Esophagus muscularis mucosa (tissue), 4 donors: Measurements from ENCODE around the gene SLC25A25.

Experiments used
- EP300 ChIP-seq: sonication (generic); formaldehyde crosslinking; IDR thresholded peaks from one replicate; pipeline ENCODE4 v1.6.1; 2017; ENCODE audit warnings: antibody characterized with exemption
- POLR2A ChIP-seq: fragments of 450-650 bp; IDR thresholded peaks from one replicate; pipeline ENCODE4 v1.6.1; 2017; ENCODE audit warnings: antibody characterized with exemption, moderate library complexity, mild to moderate bottlenecking, low read depth
- POLR2AphosphoS5 ChIP-seq, 2 donors: sonication (generic); formaldehyde crosslinking; IDR thresholded peaks; one replicate each; pipeline ENCODE4 v1.6.1; 2017; ENCODE audit warnings: antibody characterized with exemption in 2 of 2
- TF ChIP-seq, protein P1 (sequence below), 3 experiments: fragments of 200-600 bp in 2 of 3; fragments of 450-650 bp in 1 of 3; sonication (generic) in 2 of 3; IDR thresholded peaks; one replicate each; pipeline ENCODE4 v1.5.1; 2017 to 2019; ENCODE audit warnings: antibody characterized with exemption in 3 of 3, mild to moderate bottlenecking in 2 of 3, moderate library complexity in 1 of 3

- TF ChIP-seq, protein P1, sequence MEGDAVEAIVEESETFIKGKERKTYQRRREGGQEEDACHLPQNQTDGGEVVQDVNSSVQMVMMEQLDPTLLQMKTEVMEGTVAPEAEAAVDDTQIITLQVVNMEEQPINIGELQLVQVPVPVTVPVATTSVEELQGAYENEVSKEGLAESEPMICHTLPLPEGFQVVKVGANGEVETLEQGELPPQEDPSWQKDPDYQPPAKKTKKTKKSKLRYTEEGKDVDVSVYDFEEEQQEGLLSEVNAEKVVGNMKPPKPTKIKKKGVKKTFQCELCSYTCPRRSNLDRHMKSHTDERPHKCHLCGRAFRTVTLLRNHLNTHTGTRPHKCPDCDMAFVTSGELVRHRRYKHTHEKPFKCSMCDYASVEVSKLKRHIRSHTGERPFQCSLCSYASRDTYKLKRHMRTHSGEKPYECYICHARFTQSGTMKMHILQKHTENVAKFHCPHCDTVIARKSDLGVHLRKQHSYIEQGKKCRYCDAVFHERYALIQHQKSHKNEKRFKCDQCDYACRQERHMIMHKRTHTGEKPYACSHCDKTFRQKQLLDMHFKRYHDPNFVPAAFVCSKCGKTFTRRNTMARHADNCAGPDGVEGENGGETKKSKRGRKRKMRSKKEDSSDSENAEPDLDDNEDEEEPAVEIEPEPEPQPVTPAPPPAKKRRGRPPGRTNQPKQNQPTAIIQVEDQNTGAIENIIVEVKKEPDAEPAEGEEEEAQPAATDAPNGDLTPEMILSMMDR (IDR thresholded peaks at IDR 0.05), result no peak
- no peak for TF ChIP-seq POLR2A
- TF ChIP-seq POLR2AphosphoS5 (IDR thresholded peaks at IDR 0.05), result no peak
- no peak for TF ChIP-seq EP300
Observed at GRCh38 chr9:128138001-128138400, 70.0 kb downstream of the SLC25A25 start.
